OCI-LY3 (cell line): ENCODE measurements around the gene TPH2.

ENCODE experiments used
- CTCF ChIP-seq: fragments of 200-600, 300-600 bp; sonication (generic); IDR thresholded peaks from 2 replicates; pipeline ENCODE4 v1.5.1; 2014; ENCODE audit warnings: antibody characterized with exemption, low read length, low read depth
- EZH2phosphoT487 ChIP-seq: fragments of 200-600 bp; shearing (Covaris generic); IDR thresholded peaks from 2 replicates; pipeline ENCODE4 v1.6.1; 2018; ENCODE audit warnings: antibody characterized with exemption, mixed run types, low read depth

DNA sequence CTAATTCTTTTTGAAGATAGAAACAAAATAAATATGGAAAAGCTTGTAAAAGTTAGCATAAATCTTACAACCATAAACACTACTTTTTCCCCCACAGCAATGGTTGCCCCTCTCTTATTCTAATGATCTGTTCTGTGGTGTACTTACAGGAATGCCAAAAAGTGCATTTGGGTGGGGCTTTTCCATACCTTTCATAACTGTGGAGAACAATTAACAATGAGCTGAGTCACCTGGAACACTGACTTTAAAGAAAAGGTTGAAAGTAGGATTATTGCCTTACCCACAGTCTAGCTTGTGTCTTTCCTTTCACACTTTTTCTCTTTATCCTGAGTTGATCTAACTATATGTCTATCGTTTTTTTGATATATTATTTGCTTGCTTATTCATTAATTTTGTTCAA is 86.9 kb downstream of the TPH2 start:
- TF ChIP-seq CTCF = no peak
- TF ChIP-seq EZH2phosphoT487 = no peak
